Measurements from ENCODE around the gene RAMP3. TPM values are rescaled to one million over a fixed set of nuclear protein-coding genes. Genes with fewer than 3 reads are reported as not detected.

Gene RAMP3
- total RNA-seq, 1 donor from 2014 or later, result not detected

DNA sequence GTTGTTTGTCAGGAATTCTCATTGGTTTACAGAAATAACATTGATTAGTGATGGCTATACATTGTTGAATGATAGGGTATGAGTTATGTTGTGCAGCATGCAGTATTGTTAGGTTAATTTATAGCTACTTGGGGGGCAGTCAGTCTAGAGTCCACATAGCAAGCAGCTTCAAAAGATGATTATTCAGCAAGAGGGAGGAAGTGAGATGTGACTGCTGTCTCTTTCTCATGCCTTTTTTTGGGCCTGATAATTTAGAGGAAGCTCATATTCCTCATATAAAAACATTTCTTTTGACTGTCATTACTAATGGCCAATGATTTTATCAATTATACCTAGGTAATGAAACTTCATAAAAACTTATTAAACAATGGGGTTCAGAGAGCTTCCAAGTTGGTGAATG, 42.7 kb upstream of the RAMP3 start:
- no peak overlapping the region for H3K4me3 Mint-ChIP-seq (ENCODE audit: low read depth)
- DNase-seq (ENCODE audit: low spot score, unreplicated experiment), result no peak
- H3K27ac Mint-ChIP-seq, result no peak overlapping the region
- peaks cover 38% of the 10 kb centered on the region for H3K27me3 Mint-ChIP-seq
- H3K4me1 Mint-ChIP-seq (ENCODE audit: low read depth), result peaks cover 11% of the 10 kb centered on the region
- TF ChIP-seq, protein P1, sequence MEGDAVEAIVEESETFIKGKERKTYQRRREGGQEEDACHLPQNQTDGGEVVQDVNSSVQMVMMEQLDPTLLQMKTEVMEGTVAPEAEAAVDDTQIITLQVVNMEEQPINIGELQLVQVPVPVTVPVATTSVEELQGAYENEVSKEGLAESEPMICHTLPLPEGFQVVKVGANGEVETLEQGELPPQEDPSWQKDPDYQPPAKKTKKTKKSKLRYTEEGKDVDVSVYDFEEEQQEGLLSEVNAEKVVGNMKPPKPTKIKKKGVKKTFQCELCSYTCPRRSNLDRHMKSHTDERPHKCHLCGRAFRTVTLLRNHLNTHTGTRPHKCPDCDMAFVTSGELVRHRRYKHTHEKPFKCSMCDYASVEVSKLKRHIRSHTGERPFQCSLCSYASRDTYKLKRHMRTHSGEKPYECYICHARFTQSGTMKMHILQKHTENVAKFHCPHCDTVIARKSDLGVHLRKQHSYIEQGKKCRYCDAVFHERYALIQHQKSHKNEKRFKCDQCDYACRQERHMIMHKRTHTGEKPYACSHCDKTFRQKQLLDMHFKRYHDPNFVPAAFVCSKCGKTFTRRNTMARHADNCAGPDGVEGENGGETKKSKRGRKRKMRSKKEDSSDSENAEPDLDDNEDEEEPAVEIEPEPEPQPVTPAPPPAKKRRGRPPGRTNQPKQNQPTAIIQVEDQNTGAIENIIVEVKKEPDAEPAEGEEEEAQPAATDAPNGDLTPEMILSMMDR (IDR thresholded peaks at IDR 0.05; ENCODE audit: unreplicated experiment), result no peak
- H3K9me3 Mint-ChIP-seq (ENCODE audit: low read depth), result no peaks in the 10 kb centered on the region
- no peaks in the 10 kb centered on the region for H3K36me3 Mint-ChIP-seq (ENCODE audit: insufficient read depth)

DNA sequence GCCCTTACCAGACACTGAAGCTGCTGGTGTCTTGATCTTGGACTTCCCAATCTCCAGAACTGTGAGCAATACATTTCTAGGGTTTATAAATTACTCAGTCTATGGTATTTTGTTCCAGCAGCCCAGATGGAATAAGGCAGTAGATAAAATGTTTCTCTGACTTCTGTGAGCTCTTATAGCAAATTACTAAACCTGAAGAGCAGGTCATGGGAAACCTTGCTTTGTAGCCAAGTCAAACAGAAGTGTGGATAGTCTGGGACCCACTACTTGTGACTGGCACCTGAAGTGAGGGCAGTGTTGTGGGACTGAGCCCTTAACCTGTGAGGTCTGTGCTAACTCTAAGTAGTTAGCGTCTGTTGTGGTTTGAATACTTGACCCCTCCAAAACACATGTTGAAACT, 41.5 kb upstream of the RAMP3 start:
- H3K27me3 Mint-ChIP-seq, result peaks cover 38% of the 10 kb centered on the region
- H3K27ac Mint-ChIP-seq, result no peak overlapping the region
- H3K4me1 Mint-ChIP-seq (ENCODE audit: low read depth), result peaks cover 7% of the 10 kb centered on the region
- TF ChIP-seq, protein P1 (IDR thresholded peaks at IDR 0.05; ENCODE audit: unreplicated experiment), result no peak
- DNase-seq (ENCODE audit: low spot score, unreplicated experiment), result no peak
- H3K36me3 Mint-ChIP-seq (ENCODE audit: insufficient read depth), result no peaks in the 10 kb centered on the region
- no peaks in the 10 kb centered on the region for H3K9me3 Mint-ChIP-seq (ENCODE audit: low read depth)
- H3K4me3 Mint-ChIP-seq (ENCODE audit: low read depth), result no peak overlapping the region

DNA sequence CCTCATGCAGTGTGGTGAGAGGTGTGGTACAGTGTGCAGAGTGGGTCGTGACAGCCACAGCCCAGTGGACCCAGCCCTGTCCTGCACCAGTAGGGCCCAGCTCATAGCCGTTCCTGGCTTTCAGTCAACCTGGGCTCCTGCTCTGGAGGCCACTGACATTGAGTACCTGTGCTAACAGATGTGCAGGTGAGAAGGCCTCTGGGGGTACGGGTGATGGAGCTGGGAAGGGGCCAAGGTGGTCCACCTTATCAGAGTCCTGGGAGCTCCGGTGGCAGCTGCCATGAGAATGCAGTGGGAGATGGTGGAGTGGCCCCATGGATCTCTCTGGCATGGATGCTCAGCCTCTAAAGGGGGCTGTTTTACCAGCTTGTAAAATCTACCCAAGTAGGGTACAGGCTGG, 40.0 kb upstream of the RAMP3 start:
- Mint-ChIP-seq H3K27me3 (peaks cover 38% of the 10 kb centered on the region), H3K4me1 (ENCODE audit: low read depth) (peaks cover under 1% of the 10 kb centered on the region), H3K4me3 (ENCODE audit: low read depth) (no peak overlapping the region), H3K9me3 (ENCODE audit: low read depth) (no peaks in the 10 kb centered on the region), H3K27ac (no peak overlapping the region), H3K36me3 (ENCODE audit: insufficient read depth) (no peaks in the 10 kb centered on the region)
- no peak for DNase-seq (ENCODE audit: low spot score, unreplicated experiment)
- TF ChIP-seq, protein P1 (IDR thresholded peaks at IDR 0.05; ENCODE audit: unreplicated experiment), result no peak

DNA sequence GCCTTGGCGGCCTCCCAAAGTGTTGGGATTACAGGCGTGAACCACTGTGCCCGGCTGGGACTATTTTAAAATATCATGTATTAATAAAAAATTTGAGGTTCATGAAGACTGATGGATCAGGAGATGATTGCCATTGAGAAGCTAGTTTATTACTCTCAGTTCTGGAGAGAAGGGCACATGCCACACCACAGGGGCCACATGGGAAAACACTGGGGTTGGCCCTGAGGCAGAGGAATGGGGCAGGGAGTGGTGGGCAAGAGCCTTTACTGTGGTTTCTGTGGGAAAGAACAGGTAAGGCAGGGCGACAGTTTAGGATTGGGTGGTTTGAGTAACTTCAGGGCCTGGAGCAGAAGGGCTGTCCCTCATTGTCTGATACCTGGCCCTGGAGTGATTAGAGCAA, 39.3 kb upstream of the RAMP3 start:
- Mint-ChIP-seq H3K36me3 (ENCODE audit: insufficient read depth) (no peaks in the 10 kb centered on the region), H3K27ac (no peak overlapping the region), H3K4me3 (ENCODE audit: low read depth) (no peak overlapping the region), H3K4me1 (ENCODE audit: low read depth) (no peaks in the 10 kb centered on the region), H3K27me3 (peaks cover 37% of the 10 kb centered on the region), H3K9me3 (ENCODE audit: low read depth) (no peaks in the 10 kb centered on the region)
- TF ChIP-seq, protein P1 (IDR thresholded peaks at IDR 0.05; ENCODE audit: unreplicated experiment), result no peak
- DNase-seq (ENCODE audit: low spot score, unreplicated experiment), result no peak

DNA sequence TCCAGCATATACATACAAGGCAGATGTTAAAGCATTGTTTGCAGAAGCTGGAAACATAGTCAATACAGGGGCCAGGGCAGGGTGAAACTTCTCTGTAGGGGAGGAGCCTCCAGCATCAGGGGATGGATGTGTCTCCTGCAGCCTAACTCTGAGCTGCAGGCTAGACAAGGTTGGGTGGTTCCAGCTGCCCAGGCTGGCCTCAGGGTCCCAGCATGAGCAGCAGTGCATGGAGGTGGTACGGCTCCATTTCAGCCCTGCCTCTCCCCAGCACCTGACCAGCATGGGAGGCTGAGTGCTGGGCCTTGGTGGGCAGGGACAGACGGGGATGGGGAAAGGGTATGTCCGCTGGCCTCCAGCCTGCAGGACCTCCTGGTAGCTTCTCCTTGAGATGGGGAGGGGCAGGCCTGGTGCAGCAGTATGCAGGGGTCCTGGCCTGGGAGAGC, 38.7 kb upstream of the RAMP3 start:
- no peaks in the 10 kb centered on the region for H3K9me3 Mint-ChIP-seq (ENCODE audit: low read depth)
- TF ChIP-seq, protein P1 (IDR thresholded peaks at IDR 0.05; ENCODE audit: unreplicated experiment), result no peak
- H3K4me1 Mint-ChIP-seq (ENCODE audit: low read depth), result no peaks in the 10 kb centered on the region
- peaks cover 35% of the 10 kb centered on the region for H3K27me3 Mint-ChIP-seq
- H3K27ac Mint-ChIP-seq, result no peak overlapping the region
- DNase-seq (ENCODE audit: low spot score, unreplicated experiment), result no peak
- no peak overlapping the region for H3K4me3 Mint-ChIP-seq (ENCODE audit: low read depth)
- H3K36me3 Mint-ChIP-seq (ENCODE audit: insufficient read depth), result no peaks in the 10 kb centered on the region

Measured in progenitor cell of endocrine pancreas (in vitro differentiated cells).